HCT116 (cell line): Measurements from ENCODE around the gene AUTS2.

Source experiments
- EZH2 ChIP-seq: fragments of 200-600 bp; sonication (generic); IDR thresholded peaks from 2 replicates; pipeline ENCODE4 v1.6.1; 2017; ENCODE audit warnings: antibody characterized with exemption, mixed run types
- POLR2A ChIP-seq: IDR thresholded peaks from 2 replicates; pipeline ENCODE4 v1.7.0; 2011; ENCODE audit warnings: borderline replicate concordance; ENCODE audit not compliant: insufficient read depth, insufficient read length; ENCODE audit errors: extremely low read depth
- POLR2AphosphoS5 ChIP-seq: IDR thresholded peaks from 2 replicates; pipeline ENCODE4 v1.6.1; 2011; ENCODE audit warnings: mild to moderate bottlenecking, low read depth, low read length, moderate library complexity
- TF ChIP-seq, protein P1 (sequence below), 3 experiments: fragments of 200-600 bp in 1 of 3; sonication (generic) in 1 of 3; IDR thresholded peaks in 2 of 3; conservative IDR thresholded peaks in 1 of 3; 2 replicates each; pipeline ENCODE4 v1.5.1; 2012 to 2017; ENCODE audit warnings: low read depth in 2 of 3, low read length in 2 of 3, antibody characterized with exemption in 1 of 3, borderline replicate concordance in 1 of 3, control low read depth in 1 of 3, mild to moderate bottlenecking in 1 of 3, mixed read lengths in 1 of 3, mixed run types in 1 of 3, moderate library complexity in 1 of 3; ENCODE audit not compliant: insufficient read depth in 1 of 3

DNA sequence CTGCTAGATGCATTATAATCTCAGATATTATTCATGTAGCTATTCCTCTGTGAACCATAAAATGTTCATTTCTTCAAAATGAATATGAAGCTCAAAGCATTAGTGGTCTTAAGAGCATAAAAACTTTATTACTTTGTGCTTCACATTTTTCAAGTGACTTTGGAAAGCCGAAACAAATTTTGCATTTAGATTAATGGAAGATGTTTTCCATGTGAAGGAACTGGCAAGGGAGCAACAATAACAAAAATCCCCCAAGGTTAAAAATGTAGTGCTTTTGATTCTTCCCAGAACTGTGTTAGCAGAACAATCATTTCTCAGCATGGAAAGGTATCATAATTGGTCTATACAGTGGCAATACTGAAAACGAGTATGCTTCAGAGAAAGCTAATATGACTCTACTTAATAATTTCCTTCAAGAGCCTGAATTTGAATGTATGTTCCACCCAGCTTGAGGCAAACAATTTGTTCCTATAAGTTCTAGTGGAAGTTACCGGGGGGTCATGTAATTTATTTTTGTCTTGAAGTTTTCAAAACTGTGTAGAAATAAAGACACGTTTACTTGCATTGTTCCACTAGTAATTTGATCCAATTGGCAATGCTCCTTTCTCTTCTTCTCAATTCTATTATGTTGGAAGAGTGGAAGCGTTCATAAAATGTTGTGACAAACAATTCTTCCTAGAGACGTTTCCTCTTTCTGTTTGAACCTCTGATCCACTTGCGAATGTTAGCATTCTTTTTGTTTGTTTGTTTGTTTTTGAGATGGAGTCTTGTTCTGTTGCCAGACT, 665.4 kb downstream of the AUTS2 start:
- TF ChIP-seq POLR2A (no peak), EZH2 (no peak), POLR2AphosphoS5 (no peak)
- TF ChIP-seq, protein P1, sequence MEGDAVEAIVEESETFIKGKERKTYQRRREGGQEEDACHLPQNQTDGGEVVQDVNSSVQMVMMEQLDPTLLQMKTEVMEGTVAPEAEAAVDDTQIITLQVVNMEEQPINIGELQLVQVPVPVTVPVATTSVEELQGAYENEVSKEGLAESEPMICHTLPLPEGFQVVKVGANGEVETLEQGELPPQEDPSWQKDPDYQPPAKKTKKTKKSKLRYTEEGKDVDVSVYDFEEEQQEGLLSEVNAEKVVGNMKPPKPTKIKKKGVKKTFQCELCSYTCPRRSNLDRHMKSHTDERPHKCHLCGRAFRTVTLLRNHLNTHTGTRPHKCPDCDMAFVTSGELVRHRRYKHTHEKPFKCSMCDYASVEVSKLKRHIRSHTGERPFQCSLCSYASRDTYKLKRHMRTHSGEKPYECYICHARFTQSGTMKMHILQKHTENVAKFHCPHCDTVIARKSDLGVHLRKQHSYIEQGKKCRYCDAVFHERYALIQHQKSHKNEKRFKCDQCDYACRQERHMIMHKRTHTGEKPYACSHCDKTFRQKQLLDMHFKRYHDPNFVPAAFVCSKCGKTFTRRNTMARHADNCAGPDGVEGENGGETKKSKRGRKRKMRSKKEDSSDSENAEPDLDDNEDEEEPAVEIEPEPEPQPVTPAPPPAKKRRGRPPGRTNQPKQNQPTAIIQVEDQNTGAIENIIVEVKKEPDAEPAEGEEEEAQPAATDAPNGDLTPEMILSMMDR (IDR thresholded peaks at IDR 0.05 in 2 of 3, conservative IDR thresholded peaks at IDR 0.05 in 1 of 3; ENCODE audit: borderline replicate concordance in 1 of 3, insufficient read depth in 1 of 3, low read depth in 2 of 3, low read length in 2 of 3): no peak
